CD4-positive, alpha-beta T cell treated with Interleukin-4 for 4 hours (primary cell): ENCODE measurements around the gene KCNK6.

Experiments used
- DNase-seq: peaks from one replicate; pipeline ENCODE4 v3.0.0-alpha.2; 2020

KCNK6 gene

DNA sequence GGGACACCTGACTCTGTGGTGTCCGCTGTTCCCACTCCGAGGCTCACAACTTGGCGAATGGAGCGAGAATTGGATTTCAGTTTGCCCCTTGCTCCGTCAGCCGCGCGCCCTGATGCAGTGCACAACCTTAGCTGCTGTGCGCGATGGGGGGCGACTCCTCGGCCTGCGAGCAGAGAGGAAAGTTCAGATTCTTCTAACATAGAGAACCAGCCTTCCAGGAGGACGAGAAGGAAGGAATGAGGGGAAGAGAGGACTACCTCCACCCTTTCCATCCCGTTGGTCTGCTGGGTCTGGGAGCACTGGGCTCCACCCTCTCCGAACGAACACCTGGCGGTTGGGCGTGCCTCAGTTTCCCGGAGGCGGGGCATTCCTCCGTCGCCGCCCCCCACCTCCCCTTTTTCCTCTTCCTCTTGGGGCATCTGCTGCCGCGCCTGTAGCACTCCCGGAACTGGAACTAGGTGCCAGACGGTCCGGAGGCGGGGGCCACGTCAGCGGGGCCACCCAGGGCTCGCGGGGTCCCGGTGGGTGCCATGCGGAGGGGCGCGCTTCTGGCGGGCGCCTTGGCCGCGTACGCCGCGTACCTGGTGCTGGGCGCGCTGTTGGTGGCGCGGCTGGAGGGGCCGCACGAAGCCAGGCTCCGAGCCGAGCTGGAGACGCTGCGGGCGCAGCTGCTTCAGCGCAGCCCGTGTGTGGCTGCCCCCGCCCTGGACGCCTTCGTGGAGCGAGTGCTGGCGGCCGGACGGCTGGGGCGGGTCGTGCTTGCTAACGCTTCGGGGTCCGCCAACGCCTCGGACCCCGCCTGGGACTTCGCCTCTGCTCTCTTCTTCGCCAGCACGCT lies at the start of gene KCNK6:
Gene KCNK6 (plus strand): TSS at position 425 of the 838 bp plus-strand sequence. CDS start 106 bp downstream, at position 531.
- peak; percentile 41 for DNase-seq

DNA sequence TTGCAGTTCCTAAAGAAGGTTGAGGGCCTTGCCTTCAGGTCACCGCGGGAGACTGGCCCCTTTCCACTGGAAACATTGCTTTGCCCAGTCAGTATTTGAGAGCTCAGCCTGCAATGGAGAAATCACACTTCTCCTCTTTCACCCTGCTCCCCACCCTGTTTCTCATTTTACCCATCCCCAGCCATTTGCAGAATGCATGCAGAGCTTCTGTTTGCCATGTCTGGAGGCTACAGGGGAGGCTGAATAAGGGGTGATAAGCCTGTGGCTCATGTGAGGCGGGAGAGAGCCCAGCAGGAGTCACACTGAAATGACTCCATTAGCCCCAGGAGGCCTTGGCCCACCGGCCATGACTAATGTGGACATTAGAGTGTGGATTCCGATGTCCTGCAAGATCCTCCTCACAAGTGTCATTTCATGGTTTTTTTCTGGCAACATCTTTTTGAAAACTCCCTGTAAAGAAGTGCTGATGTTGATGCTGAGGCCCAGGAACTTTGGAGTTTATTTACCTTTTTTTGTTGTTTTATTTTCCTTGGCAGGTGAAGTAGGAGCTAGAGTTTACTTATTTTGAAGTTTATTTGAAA lies 49.0 kb upstream of the KCNK6 start:
- DNase-seq, result no peak

DNA sequence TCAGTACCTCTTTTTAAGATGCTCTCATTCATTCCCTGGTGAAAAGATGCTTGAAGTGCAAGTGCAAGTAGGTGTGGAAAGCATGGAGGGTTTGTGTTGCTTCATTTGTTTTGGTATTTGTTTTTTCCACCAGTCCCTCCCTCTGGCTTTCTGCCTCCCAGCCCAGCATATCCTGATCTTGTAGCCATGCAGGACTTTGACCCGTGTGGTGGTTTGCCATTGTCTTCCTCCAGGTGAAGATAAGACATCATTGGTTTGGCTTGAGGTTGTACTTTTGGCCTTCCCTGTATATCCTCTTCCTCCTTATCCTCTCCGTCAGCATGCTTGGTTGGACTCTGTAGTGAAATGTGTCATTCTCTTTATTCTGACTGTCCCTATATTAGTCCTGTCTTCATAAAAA lies 46.1 kb upstream of the KCNK6 start:
- no peak for DNase-seq

DNA sequence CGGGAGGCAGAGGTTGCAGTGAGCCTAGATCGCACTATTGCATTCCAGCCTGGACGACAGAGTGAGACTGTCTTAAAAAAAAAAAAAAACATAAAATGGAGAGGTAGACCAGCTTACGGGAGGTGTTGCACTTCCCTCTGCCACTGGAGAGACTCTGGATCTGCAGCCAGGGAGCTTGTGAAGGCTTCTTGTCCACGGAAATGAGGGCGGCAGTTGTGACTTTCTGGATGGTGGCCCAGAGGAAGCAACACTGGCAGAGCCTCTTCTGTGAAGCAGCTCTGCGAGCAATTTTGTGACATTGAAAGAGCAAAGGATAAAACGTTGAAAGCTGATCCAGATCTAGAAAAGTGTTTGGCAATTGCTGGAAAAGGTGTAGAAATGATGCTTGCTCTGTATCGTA lies 44.9 kb upstream of the KCNK6 start:
- no peak for DNase-seq

DNA sequence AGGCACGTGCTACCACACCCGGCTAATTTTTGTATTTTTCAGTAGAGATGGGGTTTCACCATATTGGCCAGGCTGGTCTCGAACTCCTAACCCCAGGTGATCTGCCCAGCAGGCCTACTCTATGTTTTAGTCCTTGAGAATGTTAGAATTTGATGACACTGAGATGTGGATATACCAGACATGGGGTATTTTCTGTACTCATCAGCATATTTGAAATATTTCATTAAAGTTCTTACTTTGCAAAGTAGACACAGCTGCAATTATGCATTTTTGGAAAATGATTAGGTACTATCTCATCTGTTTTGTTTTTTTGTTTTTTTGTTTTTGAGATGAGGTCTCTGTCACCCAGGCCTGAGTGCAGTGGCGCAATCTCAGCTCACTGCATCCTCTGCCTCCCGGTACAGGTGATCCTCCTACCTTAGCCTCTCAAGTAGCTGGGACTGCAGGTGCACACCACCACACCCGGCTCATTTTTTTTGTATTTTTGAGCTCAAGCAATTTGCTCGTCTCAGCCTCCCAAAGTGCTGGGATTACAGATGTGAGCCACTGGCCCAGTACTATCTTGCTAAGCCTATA lies 42.6 kb upstream of the KCNK6 start:
- DNase-seq, result no peak

DNA sequence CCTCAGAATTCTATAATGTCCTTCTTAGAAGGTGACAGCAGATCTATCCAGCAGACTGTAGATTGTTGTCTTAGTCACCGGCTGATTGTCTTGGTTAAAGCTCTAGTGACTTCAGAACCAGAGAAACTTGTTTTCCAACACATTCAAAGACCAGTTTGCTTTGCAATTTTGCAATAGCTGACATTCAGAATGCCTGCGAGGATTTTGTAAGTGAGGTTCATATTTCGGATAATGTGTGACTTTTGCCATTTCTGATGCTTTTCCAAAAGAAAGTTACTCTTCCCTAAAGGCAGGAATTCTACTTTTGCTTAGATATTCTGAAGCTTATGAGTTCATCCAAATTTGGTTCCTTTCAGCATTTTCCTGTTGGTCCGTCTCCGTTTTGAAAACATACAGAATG lies 42.1 kb upstream of the KCNK6 start:
- DNase-seq, result no peak

DNA sequence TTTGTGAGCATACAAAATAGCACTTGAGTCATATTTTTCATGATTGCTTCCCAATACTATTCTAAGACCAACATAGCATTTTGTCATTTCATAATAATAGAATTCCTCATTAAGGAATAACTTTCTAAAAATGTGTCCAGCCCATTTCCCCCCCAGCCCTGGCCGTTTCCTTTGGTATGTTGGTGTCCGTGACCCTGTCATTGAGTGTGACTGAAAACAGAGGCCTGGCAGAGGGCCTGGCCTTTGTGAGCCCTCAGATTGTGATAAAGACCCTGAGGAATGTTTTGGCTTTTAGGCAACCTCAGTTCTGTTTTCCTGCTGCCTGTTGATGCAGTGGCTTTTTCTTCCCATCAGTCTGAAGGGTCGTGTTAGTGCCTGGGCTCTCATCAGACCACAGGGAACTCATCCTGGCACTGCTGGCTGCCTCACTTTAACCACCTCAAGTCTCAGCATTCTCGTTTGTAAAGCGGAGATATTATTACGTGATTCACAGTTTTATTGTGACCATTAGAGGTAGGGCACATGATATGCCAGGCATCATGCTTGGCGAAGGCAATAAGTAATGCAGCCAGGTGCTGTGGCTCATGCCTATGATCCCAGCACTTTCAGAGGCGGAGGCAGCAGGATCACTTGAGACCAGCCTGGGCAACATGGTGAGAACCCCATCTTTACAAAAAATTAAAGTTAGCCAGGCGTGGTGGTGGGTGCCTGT lies 41.5 kb upstream of the KCNK6 start:
- no peak for DNase-seq

DNA sequence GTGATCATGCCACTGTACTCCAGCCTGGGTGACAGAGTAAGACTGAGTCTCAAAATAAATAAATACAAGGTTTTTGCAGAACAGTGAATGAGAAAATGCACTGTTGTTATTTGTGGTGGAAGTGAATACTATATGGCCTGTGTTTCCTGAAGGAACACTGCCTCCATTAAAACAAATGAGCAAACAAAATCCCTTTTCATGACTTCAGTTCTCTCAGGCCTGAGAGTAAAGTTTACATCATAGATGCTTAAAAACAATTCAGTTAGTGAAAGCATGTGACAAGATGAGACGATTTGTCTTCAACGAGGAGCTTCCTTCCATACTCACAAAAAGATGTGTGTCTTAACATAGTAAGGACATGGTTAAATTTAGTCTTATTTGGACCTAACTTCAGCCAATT lies 40.9 kb upstream of the KCNK6 start:
- no peak for DNase-seq

DNA sequence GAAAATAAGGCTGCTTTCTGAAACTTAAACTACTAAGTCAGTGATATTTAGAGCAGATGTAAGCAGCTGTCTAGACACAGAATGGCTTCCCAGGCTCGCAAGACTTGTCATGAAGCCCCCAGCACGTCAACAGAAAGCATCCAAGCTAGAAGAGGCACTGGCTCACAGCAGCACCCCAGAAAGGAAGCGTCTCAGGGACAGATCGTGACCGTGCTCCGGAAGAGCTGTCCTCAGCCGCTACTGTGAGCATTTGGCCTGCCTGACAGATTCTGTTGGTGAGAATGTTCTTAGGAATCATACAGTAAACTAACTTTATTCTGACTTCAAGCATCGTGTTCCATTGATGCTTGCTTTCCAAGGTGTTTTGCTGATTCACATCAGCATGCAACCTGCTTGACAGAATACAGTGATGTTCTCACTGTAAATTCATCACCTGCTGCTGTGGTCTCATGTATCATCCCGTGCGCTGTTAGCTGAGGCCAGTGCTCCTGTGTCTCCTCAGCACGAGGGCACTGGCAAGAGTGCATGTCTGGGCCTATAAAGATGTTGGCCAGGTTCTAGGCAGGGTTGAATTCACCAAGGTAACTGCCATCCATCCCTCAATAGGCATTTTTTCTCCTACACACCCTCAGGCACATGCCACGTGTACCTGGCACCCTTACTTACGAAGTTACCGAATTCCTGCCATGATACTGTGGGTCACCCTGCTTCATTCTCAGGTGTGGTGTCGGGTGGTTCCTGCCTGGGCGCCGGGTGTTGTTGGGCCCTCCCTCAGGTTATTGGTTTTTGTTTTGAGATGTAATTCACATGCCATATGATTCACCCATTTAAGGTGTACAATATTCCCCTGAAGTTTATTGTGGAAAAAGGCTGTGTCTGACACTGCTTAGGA lies 39.4 kb upstream of the KCNK6 start:
- DNase-seq, result no peak

DNA sequence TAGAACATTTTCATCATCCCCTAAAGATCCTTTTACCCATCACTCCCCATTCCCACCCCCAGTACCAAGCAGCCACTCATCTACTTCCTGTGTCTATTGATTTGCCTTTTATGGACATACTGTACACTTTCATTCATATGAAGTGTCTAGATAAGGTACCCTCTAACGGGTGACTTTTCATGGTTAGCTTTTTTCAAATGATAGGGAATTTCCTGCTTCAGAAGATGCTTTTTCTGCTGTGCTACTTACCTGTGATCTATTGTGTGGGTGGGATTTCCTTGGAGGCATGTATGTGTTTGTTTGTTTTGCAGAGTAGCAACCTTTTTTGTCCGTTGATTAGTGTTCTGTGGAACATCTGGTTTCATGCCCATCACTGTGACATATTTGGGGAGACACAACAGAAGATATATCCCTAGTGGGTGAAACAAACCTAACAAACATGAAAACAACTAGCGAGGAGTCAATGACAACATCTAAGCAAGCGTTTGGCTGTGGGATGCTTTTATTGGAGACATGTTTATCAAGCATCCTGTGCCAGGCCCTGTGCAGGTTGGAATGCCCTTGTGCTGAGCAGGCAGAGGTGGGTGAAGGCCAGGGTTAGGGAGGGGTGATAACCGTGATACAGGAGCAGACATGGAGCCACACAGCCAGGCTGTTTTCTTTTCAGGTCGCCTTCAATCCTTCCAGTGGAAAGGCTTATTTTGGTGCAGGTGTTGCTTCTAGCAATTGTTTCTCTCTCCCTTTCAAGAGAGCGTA lies 37.7 kb upstream of the KCNK6 start:
- DNase-seq, result peak; percentile 65

DNA sequence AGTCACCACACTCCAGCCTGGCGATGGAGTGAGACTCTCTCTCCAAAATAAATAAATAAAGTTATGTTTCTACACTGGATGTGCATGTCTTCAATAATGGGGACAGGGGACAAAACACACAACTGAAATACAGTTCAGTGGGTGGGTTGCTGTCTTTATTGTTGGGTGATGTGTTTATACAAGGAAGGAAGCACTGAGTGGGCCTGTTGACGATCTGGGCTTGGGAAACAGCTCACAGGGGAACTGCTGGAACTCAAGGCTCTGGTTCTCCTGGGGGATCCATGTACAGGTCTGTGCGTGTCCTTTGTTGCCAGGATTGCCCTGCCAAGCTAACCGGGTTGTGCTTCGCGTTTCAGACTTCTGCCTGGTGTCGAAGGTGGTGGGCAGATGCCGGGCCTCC lies 36.4 kb upstream of the KCNK6 start:
- no peak for DNase-seq

DNA sequence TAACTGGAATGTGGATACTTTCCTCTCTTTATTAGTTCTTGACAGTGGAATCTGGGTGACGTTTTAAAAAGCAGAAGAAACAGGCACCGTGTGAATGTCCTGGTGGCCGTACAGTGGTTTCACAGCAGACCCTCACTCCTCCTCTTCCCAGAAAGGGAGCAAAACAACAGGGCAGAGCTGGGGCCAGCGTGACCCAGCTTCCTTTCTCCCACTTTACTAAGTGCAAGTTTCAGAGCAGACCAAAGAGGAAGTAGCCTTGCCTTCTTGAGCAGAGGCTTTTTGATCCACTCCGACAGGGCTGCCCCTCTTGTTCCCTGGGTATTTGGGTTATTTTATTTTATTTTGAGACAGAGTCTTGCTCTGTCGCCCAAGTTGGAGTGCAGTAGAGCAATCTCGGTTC lies 35.2 kb upstream of the KCNK6 start:
- no peak for DNase-seq

DNA sequence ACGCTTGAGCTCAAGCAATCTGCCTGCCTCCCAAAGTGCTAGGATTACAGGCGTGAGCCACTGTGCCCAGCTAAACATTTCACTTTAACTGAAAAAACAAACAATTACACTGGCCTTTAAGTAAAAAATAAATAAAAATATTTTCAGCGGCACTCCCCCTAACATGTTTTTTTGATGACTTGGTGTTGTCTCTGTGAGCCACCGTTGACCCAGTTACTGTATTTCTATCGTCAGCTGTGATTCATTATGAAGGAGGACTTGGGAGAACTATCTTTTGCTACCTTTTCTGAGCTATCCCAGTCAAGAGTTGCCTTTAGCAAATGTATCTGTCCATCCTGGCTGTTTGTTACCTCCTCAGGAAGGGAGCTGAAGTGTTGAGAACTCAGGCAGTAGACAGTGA lies 34.1 kb upstream of the KCNK6 start:
- no peak for DNase-seq

DNA sequence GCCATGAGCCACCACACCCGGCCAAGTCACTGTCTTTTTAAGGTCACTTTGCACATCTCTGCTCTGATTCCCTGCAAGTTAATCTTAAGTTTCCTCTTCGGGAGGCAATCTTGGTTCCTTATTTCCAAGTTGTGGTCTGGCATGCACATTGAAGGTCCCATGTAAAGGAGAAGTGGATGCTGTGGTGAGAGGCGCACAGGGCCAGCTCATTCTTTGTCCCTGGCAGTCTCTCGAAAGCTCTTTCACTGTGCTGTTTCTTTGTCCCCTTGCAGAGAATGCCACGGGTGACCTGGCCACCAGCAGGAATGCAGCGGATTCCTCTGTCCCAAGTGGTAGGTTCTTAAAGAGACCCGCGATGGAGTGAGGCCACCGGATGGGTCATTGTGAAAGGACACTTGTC lies 32.0 kb upstream of the KCNK6 start:
- peak; percentile 11 for DNase-seq

DNA sequence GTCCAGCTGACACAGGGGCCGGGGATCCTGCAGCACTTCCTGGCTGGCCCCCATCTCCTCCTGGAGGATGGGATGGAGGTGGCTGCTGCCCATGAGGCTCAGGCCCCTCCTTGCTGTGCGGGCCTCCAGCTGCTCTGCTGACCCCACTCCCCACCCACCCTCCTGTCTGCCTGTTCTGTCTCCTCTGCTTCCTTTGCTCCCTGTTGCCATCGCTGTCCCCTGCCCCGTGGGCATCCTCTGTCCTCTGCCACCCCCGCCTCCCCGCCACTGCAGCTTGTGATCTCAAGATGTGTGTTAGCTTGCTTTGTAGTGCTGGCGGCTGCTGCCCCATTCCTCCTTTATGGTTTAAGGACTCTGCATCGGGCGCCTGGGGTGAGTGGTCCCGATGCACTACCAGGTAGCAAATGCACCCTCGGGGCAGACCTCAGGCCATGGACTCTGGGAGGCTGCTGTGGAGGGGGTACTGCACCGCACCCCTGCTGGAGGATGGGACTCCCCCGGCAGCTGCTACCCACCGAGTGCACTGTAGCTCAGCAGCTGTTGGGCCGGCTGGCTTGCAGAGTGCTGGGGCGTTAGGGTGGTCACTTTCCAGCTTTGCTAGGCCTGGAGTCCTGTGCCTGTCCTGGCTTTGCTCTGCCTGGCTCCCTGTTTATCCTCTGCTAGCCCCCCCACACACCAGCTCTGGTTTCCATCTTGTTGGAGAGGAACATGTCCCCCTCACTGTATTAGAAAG lies 31.4 kb upstream of the KCNK6 start:
- DNase-seq, result no peak

DNA sequence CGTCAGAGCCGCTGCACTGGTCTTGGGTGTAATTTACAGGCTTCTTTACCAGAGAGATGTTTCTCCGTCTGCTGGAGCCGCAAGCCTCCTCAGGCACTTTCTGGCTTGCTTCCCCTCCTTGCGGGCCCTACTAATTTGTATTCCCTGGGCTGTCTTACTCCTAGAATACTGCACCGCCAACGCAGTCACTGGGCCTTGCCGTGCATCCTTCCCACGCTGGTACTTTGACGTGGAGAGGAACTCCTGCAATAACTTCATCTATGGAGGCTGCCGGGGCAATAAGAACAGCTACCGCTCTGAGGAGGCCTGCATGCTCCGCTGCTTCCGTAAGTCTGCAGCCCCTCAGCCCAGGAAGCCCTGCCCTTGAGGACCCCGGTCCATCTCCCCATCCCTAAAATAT lies 29.7 kb upstream of the KCNK6 start:
- DNase-seq, result no peak

DNA sequence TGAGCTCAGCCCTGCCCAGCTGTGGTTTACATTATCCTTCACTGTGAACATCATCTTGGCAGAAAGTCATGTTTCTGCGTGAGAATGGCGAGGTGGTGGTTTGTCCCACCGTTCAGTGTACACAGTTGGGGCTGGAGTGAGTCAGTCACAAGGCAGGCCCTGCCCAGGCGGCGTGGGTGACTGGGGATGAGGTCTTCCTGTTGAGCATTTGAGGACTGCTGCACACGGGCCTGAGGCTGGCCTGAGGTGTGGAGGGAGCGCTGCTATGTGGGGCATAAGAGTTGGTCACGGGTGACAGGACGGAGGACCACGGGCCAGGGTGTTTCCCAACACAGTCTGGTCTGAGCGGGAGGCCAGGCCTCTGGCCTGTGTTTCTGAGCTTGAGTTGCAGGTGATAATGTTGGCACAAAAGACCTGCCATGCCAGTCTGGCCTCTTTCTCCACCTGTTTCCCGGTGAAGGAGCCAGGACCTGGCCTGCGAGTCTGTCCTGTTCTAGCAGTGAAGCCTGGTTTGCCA lies 29.0 kb upstream of the KCNK6 start:
- no peak for DNase-seq

DNA sequence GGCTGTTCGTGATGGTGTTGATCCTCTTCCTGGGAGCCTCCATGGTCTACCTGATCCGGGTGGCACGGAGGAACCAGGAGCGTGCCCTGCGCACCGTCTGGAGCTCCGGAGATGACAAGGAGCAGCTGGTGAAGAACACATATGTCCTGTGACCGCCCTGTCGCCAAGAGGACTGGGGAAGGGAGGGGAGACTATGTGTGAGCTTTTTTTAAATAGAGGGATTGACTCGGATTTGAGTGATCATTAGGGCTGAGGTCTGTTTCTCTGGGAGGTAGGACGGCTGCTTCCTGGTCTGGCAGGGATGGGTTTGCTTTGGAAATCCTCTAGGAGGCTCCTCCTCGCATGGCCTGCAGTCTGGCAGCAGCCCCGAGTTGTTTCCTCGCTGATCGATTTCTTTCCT lies 27.8 kb upstream of the KCNK6 start:
- no peak for DNase-seq

DNA sequence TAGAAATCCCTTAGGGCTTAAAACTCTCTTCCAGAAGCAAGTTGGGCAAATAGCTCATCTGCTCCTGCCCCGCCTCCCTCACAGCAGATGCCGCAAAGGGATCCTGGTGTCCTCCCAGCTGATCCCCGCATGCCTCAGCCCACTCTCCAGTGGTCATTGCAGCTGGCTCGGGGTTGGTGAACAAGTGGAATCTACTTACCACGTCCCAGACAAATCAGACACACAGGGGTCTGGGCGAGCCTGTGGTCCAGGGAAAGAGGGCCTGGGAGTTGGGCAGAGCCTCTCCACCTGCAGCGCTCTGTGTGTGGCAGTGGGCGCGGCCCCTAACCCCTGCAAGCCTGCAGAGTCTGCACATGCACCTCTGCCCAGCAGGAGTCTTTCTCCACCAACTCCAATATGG lies 26.4 kb upstream of the KCNK6 start:
- DNase-seq, result no peak

DNA sequence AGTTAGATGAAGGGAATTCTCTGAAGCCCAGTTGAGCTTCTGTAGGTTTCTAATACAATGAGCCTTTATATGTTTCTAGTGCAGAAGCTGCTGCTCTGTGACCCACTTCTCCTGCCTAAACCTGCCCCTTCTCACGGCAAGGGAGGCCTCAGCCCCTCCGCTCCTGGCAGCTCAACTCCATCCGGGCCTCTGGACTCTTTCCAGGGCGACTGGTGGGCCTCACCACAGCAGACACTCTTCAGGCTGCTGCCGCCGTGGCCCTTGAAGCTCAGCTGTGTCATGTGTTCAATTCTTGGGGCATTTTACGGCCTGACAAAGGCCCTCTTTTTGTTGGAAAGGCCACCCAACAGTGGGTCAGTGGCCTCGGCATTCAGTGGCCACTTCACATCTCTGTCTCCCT lies 25.6 kb upstream of the KCNK6 start:
- DNase-seq, result no peak
